SK-N-DZ (cell line): ENCODE results near the gene PPFIA1. TPM values are rescaled to one million over a fixed set of nuclear protein-coding genes. Genes with fewer than 3 reads are reported as not detected.

ENCODE experiments used
- DNase-seq: peaks from one replicate; pipeline ENCODE4 v3.0.0-alpha.2; 2015; ENCODE audit warnings: low spot score
- polyA plus RNA-seq, 2 experiments: library from polyadenylated mRNA; depleted of rRNA; stranded (reverse); fragments of >200 nt; gene quantifications; 2 replicates each; pipeline ENCODE4 v1.2.3, GENCODE V29; 2014

The PPFIA1 gene
- polyA plus RNA-seq (2014; cell fraction: cytosol; rRNA removed), result 26.0 and 32.0 TPM in 2 replicates
- 41.6 and 60.5 TPM in 2 replicates for polyA plus RNA-seq (2014; cell fraction: nucleus; rRNA removed)

- peak; percentile 91 for DNase-seq
These were observed at the start of gene PPFIA1 for GRCh38 chr11:70270104-70270876. Gene PPFIA1 (plus strand): TSS chr11:70270690. CDS start chr11:70272173, 1,483 bp downstream.

- no peak for DNase-seq
These were observed 49.6 kb upstream of the PPFIA1 start for GRCh38 chr11:70220920-70221319.

DNA sequence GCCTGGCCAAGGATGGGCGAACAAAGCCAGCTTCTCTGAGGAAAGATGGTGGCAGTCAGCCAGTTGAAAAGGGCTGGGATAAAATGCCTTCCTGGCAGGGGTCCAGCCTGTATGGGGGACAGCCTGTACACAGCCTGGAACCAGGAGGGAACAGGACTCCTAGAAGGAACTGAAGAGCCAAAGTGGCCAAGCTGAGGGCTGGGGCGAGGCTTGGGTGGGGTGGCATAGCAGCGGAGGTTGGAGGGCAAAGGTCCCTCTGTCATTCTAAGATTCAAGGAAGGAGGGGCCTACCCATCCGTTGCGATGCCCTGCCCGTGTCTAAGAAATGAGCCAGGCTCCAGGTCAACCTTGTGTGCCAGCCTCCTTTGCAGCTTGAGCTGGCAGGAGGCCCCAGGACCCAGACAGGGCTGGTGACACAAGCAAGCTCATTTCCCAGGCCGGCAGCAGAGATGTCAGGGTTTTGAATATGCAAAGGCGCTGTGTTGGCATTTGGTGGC, 44.8 kb upstream of the PPFIA1 start:
- no peak for DNase-seq

DNA sequence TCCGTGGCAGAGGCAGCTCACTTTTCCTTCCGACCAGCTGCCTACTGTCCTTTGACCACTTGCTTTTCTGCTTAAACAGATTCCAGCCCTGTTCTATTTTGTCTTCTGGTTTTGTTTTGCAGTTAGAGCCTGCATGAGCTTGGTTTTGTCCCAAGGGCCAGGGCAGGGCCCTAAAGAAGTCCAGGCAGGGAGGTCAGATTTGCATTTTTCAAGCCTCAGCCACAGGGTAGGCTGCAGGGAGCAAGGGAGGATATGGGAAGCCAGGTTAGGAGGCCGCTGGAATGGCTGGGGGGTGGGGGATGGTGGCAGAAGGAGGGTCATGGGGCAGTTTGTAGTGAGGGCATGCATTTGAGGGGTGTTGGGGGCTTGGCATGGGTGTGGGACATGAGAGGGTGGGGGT, 44.3 kb upstream of the PPFIA1 start:
- DNase-seq, result no peak

GRCh38 chr11:70226967-70227366, 43.5 kb upstream of the PPFIA1 start:
- no peak for DNase-seq

GRCh38 chr11:70229737-70230136, 40.8 kb upstream of the PPFIA1 start:
- DNase-seq, result no peak

DNA sequence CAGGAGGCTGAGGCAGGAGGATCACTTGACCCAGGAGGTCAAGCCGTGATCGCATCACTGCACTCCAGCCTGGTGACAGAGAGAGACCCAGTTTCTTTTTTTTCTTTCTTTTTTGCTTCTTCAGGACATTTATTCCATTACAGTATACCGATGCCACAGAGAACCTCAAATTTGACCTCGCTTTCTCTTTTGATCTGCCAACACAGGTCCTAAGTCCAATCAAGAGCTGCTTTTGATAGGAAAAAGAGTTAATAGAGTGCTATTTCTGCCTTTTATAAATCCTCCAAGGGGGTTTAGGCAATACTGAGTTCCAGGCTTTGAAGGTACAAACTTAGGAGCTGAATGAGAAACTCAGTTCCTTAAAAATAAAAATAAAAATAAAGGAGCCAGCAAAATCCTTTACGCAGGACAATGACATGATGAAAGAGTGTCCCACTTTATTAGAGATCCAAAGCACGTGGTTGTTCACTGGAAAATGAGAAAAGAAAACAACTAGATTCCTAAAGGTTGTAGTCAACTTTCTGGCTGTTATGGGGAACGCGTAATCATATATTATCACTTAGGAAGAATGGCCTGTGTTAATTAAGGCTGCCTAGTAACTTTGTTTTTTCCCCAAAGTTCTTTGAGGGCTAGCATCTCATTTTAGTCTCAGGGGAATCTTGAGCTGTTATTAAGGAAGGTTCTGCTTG, 40.2 kb upstream of the PPFIA1 start:
- no peak for DNase-seq

- DNase-seq, result no peak
These were observed 39.4 kb upstream of the PPFIA1 start for GRCh38 chr11:70230840-70231710.

GRCh38 chr11:70233034-70233433, 37.5 kb upstream of the PPFIA1 start:
- DNase-seq, result no peak

DNA sequence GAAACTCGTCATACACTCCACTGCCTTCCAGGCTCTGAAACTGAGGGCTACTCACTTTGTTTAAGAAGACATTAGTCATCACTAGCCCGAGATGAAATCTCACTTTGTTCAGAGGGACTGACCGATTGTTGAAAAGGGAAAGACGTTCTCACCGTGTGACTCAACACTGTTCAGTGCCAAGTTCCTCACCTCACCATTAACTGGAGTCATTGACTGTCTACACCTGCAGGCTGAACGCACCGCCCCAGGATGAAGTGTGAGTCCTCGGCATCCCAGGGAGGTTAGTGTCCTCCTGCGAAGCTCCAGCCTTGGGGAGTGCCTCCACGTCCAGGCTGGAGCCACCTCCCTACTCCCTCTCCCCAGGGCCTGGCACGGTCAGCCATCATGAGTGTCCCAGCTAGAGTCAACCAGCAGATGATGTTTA, 37.0 kb upstream of the PPFIA1 start:
- no peak for DNase-seq

DNA sequence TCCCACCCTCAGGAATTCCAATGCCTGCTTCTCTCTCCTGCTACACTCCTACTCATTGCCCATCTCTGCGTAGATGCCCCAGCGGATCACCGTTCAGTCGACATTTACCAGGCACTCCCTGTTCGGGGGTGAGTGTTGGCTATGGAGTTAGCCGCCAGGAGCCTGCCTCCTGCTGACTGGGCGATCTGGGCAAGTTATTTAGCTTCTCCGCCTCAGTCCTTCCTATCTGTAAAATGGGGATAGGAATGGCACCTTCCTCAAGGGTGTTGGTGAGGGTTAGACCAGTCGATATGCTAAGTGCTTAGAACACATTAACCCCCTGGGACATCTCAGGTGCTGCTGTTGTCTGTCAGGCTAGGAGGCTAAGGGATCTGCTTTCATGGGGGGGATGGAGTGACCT, 36.5 kb upstream of the PPFIA1 start:
- no peak for DNase-seq

GRCh38 chr11:70240337-70240736, 30.2 kb upstream of the PPFIA1 start:
- DNase-seq, result no peak

DNA sequence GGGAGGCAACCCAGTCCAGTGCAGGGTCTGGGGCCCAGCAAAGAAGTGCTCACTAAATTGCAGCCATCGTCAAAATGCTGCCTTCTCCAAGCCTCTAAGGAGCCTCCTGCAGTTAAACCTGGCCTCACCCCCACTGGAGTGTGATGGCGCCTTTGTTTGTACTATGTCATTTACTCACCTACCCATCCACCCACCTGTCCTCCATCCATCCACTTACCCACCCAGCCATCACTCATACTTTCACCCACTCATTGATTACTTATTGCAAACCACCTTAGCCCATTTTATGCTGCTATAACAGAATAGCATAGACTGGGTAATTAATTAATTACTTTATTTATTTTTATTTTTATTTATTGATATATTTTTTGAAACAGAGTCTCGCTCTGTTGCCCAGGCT, 28.8 kb upstream of the PPFIA1 start:
- no peak for DNase-seq

GRCh38 chr11:70242885-70243284, 27.6 kb upstream of the PPFIA1 start:
- no peak for DNase-seq

DNA sequence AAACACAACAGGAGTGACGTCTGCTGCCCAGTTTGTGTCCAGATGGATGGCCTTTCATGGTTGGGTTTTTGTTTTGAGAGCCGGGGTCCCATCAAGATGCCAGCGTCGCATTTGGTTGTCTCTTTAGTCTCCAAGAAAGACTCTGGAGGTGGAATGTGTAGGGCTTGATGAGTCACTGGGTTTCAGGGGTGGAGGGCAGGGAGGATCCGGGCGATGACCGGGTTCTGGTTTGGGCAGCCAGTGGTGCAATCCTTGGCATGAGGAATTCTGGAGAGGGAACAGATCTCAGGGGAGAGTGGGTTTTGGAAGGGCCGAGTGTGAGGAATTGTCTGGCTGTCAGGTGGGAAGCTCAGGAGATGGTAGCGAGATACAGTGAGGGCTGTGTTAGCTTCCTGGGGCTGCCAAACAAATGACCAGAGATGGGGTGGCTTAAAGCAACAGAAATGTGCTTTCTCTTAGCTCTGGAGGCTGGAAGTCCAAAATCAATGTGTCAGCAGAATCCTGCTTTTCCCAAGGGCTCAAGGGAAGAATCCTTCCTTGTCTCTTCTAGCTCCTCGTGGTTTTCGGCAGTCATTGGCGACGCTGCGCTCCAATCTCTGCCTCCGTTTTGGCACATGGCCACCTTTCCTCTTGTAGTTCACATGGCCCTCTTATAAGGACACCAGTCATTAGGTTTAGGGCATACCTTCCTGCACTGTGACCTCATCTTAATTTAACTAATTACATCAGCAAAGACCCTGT, 26.4 kb upstream of the PPFIA1 start:
- no peak for DNase-seq

DNA sequence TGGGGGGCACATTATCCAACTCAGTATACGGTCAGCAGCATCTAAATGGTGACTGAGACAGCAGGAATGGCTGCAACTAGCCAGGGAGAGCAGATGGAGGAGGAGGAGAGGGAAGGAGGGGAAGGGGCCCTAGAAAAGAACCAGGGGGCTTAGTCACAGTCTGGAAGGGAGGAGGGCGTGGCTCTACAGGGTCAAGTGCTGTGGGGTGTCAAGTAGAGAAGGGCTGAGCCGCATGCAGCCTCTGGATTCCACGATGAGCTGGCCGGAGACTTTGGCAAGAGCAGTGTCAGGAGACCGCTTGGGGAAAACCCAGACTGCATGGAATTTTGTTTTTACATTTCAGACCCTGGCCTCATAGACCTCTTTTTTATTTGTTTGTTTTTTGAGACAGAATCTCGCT, 25.8 kb upstream of the PPFIA1 start:
- DNase-seq, result no peak

DNA sequence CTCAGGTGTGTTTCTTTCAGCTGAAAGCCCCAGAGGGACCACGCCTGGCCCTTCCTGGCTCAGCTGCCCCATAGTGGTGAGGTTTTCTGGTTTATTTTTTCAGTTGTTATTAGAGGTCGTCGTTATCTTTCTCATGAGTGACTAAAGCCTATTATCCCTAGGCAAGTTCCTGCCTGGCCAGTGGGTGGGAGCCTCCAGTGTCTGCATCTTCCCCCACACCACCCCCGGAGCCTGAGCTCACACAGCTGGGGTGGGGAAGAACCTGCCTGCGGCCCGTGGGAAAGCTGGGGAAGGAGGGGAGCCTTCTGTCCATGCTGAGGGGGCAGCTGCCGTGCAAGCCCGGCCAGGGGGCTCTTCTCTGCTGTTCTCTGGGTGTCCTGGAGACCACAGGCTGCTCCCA, 24.3 kb upstream of the PPFIA1 start:
- no peak for DNase-seq

DNA sequence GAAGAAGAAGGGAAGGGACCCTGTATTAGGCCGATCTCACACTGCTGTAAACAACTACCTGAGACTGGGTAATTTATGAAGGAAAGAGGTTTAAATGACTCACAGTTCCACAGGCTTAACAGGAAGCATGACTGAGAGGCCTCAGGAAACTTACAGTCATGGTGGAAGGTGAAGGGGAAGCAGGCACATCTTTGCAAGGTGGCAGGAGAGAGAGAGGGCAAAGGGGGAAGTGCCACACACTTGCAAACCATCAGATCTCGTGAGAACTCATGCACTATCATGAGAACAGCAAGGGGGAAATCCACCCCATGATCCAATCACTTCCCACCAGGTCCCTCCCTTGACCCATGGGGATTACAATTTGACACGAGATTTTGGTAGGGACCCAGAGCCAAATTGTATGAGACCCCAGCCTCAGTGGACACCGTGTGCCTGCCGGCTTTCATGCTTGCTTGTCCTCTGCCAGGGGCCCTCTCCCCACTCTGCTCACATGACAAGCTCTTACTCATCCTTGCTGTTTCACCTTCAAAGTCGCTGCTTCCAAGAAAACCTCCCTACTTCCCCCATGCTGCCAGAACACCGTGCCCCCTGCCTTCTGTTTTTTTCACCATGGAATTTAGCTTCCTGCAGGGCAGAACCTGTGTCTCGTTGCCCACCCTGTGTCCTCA, 23.3 kb upstream of the PPFIA1 start:
- DNase-seq, result no peak

- DNase-seq, result no peak
These were observed 22.8 kb upstream of the PPFIA1 start for GRCh38 chr11:70247710-70248072.

GRCh38 chr11:70250876-70251658, 19.4 kb upstream of the PPFIA1 start:
- DNase-seq, result no peak
